NB4 (cell line): ENCODE measurements around the gene FFAR4.

Source experiments
- POLR2A ChIP-seq: IDR thresholded peaks from 2 replicates; pipeline ENCODE4 v1.6.1; 2011; ENCODE audit warnings: mild to moderate bottlenecking; ENCODE audit not compliant: insufficient read length; ENCODE audit errors: extremely low read depth
- TF ChIP-seq, protein P1 (sequence below): IDR thresholded peaks from one replicate; pipeline ENCODE4 v1.5.1; 2012; ENCODE audit warnings: low read depth, low read length

DNA sequence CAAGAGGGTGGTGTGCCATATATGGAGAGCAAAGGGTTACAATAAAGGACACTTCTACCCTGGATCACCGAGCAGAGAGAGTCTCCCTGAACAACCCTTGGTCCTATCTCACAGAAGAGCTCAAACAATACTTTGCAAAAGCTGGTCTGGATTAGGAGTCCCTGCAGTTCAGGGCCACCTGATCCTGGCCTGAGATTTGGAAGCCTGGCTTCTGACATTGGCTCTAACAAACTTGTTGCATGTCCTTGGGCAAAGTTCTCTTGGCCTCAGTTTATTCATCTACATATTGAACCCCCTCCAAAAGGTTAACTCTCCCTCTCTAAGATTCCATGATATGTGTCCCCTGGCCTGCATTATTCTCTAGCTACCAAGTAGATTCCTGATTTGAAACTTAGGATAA is 32.9 kb downstream of the FFAR4 start:
- TF ChIP-seq, protein P1, sequence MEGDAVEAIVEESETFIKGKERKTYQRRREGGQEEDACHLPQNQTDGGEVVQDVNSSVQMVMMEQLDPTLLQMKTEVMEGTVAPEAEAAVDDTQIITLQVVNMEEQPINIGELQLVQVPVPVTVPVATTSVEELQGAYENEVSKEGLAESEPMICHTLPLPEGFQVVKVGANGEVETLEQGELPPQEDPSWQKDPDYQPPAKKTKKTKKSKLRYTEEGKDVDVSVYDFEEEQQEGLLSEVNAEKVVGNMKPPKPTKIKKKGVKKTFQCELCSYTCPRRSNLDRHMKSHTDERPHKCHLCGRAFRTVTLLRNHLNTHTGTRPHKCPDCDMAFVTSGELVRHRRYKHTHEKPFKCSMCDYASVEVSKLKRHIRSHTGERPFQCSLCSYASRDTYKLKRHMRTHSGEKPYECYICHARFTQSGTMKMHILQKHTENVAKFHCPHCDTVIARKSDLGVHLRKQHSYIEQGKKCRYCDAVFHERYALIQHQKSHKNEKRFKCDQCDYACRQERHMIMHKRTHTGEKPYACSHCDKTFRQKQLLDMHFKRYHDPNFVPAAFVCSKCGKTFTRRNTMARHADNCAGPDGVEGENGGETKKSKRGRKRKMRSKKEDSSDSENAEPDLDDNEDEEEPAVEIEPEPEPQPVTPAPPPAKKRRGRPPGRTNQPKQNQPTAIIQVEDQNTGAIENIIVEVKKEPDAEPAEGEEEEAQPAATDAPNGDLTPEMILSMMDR, result no peak
- no peak for TF ChIP-seq POLR2A
